KMS-11 (cell line): ENCODE measurements around the gene RIPOR3.

ENCODE experiments used
- H2AFZ ChIP-seq: fragments of 200-600 bp; sonication (generic); 2 replicates; pipeline ENCODE4 v1.6.1; 2016; ENCODE audit warnings: antibody characterized with exemption, mixed run types, low read depth
- H3K27ac ChIP-seq: fragments of 200-600 bp; sonication (generic); 2 replicates; pipeline ENCODE4 v1.6.1; 2016; ENCODE audit warnings: mild to moderate bottlenecking, mixed run types
- H3K27me3 ChIP-seq: fragments of 200-600 bp; sonication (generic); 2 replicates; pipeline ENCODE4 v1.6.1; 2017; ENCODE audit warnings: mild to moderate bottlenecking, low read depth, mixed run types, moderate library complexity; ENCODE audit not compliant: insufficient read depth
- H3K36me3 ChIP-seq: fragments of 200-600 bp; sonication (generic); 2 replicates; pipeline ENCODE4 v1.6.1; 2017; ENCODE audit warnings: mild to moderate bottlenecking, mixed run types; ENCODE audit not compliant: insufficient read depth
- H3K4me1 ChIP-seq: fragments of 200-600 bp; sonication (generic); 2 replicates; pipeline ENCODE4 v1.6.1; 2016; ENCODE audit warnings: mild to moderate bottlenecking, low read depth, mixed run types; ENCODE audit not compliant: poor library complexity, severe bottlenecking
- H3K4me2 ChIP-seq: fragments of 200-600 bp; sonication (generic); 2 replicates; pipeline ENCODE4 v1.7.0; 2016; ENCODE audit warnings: mild to moderate bottlenecking, mixed run types
- H3K4me3 ChIP-seq: fragments of 200-600 bp; sonication (generic); IDR thresholded peaks from 2 replicates; pipeline ENCODE4 v1.6.1; 2017; ENCODE audit warnings: low read depth, low read length, mixed read lengths; ENCODE audit not compliant: insufficient read depth
- H3K79me2 ChIP-seq: fragments of 200-600 bp; sonication (generic); 2 replicates; pipeline ENCODE4 v1.6.1; 2016; ENCODE audit warnings: low read depth, mixed run types; ENCODE audit not compliant: insufficient read depth
- H3K9ac ChIP-seq: fragments of 200-600 bp; sonication (generic); 2 replicates; pipeline ENCODE4 v1.6.1; 2016; ENCODE audit warnings: mild to moderate bottlenecking, mixed run types
- H4K20me1 ChIP-seq: fragments of 200-600 bp; sonication (generic); 2 replicates; pipeline ENCODE4 v1.6.1; 2016; ENCODE audit warnings: mild to moderate bottlenecking, mixed run types; ENCODE audit not compliant: insufficient read depth
- CTCF ChIP-seq: fragments of 200-600 bp; sonication (generic); conservative IDR thresholded peaks from 2 replicates; pipeline ENCODE4 v1.6.1; 2017; ENCODE audit warnings: low read depth, mild to moderate bottlenecking, antibody characterized with exemption, low read length, moderate library complexity, mixed read lengths

Gene RIPOR3

DNA sequence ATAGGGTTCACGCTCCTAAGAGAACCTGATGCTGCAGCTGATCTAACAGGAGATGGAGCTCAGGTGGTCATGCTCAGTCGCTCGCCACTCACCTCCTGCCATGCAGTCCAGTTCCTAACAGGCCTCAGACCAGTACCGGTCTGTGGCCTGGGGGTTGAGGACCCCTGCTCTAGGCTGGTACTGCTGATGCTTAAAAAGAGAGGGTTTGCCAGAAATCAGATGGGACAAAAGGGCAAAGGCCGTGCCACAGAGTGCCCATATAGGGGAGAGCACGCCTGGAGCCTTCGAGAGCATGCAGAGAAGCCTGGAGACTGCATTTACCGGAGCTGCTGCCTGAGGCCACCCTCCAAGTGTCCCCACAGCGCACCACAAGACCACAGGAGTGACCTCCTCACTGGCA, 105.7 kb downstream of the RIPOR3 start:
- Histone ChIP-seq H3K4me2 (no peak overlapping the region), H3K9ac (no peak overlapping the region), H3K4me3 (no peak overlapping the region), H3K36me3 (no peaks in the 10 kb centered on the region), H3K27me3 (no peaks in the 10 kb centered on the region), H4K20me1 (no peaks in the 10 kb centered on the region), H3K79me2 (no peaks in the 10 kb centered on the region), H2AFZ (no peak overlapping the region), H3K27ac (no peak overlapping the region), H3K4me1 (no peaks in the 10 kb centered on the region)
- no peak for TF ChIP-seq CTCF

- TF ChIP-seq CTCF: no peak
- H3K79me2 ChIP-seq: no peaks in the 10 kb centered on the region
- H3K36me3 ChIP-seq: no peaks in the 10 kb centered on the region
- H4K20me1 ChIP-seq: no peaks in the 10 kb centered on the region
- H3K27me3 ChIP-seq: no peaks in the 10 kb centered on the region
- H3K4me2 ChIP-seq: no peak overlapping the region
- H3K4me1 ChIP-seq: no peaks in the 10 kb centered on the region
- H3K9ac ChIP-seq: no peak overlapping the region
- H2AFZ ChIP-seq: no peak overlapping the region
- H3K4me3 ChIP-seq: no peak overlapping the region
- no peak overlapping the region for H3K27ac ChIP-seq
Observed at GRCh38 chr20:50585214-50585613, 106.1 kb downstream of the RIPOR3 start.

DNA sequence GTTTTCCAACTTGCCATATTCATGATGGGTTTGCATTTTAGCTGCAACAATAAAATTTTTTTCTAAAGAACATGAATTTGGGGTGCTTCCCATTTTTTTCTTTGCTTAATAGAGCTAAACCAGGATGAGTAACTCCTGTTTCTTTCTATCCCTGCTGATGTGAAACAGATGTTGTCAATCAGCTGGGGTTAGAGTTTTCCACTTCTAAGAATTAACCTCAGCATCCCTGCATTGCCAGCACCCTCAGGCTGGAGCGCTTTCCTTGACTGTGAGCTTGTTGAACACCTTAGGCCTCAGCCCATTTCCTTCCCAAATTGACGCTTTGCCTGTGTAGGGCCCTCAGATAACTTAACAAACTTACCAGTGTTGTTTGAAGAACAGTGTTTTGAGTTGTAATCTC, 106.7 kb downstream of the RIPOR3 start:
- Histone ChIP-seq H3K79me2 (no peaks in the 10 kb centered on the region), H3K4me3 (no peak overlapping the region), H3K4me1 (no peaks in the 10 kb centered on the region), H4K20me1 (no peaks in the 10 kb centered on the region), H3K9ac (no peak overlapping the region), H3K27me3 (no peaks in the 10 kb centered on the region), H3K4me2 (no peak overlapping the region), H2AFZ (no peak overlapping the region), H3K27ac (no peak overlapping the region), H3K36me3 (no peaks in the 10 kb centered on the region; the same call in 1 of the 2 replicates)
- no peak for TF ChIP-seq CTCF

DNA sequence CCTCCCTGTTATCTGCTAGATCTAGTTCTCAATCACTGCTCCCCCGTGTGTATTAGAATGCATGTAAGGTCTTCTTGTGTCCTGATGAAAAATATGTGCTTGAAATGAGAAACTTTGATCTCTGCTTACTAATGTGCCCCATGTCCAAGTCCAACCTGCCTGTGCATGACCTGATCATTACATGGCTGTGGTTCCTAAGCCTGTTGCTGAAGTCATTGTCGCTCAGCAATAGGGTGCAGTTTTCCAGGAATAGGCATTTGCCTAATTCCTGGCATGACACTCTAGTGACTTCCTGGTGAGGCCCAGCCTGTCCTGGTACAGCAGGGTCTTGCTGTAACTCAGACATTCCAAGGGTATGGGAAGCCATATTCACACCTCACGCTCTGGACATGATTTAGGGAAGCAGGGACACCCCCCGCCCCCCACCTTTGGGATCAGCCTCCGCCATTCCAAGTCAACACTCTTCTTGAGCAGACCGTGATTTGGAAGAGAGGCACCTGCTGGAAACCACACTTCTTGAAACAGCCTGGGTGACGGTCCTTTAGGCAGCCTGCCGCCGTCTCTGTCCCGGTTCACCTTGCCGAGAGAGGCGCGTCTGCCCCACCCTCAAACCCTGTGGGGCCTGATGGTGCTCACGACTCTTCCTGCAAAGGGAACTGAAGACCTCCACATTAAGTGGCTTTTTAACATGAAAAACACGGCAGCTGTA, 107.7 kb downstream of the RIPOR3 start:
- no peaks in the 10 kb centered on the region for H3K27me3 ChIP-seq
- no peaks in the 10 kb centered on the region for H3K4me1 ChIP-seq
- no peak overlapping the region for H3K4me2 ChIP-seq
- H3K36me3 ChIP-seq: no peaks in the 10 kb centered on the region; the same call in 1 of the 2 replicates
- no peak overlapping the region for H3K4me3 ChIP-seq
- no peak for TF ChIP-seq CTCF
- no peak overlapping the region for H3K27ac ChIP-seq
- no peak overlapping the region for H3K9ac ChIP-seq
- H2AFZ ChIP-seq: no peak overlapping the region
- H4K20me1 ChIP-seq: no peaks in the 10 kb centered on the region
- no peaks in the 10 kb centered on the region for H3K79me2 ChIP-seq
